Measurements from ENCODE around the gene FAAP100.

GRCh38 chr17:81491181-81491581 is 61.0 kb downstream of the FAAP100 start:
- TF ChIP-seq CTCF (IDR thresholded peaks at IDR 0.05) (no peak), EZH2 (IDR thresholded peaks at IDR 0.05; ENCODE audit: borderline replicate concordance, insufficient read depth, low read depth, low read length, poor library complexity, severe bottlenecking) (no peak)

Data from B cell (primary cell).